ENCODE data around the gene PFKP. TPM values are rescaled to one million over a fixed set of nuclear protein-coding genes. Genes with fewer than 3 reads are reported as not detected.
A peak's percentile ranks its signal among the peaks of the same experiment; 100 is the strongest.

Gene PFKP
- total RNA-seq, 1 donor from 2014 or later = 52.3 TPM

GRCh38 chr10:3136763-3137611 lies 69.6 kb downstream of the PFKP start:
- H3K9me3 Mint-ChIP-seq (ENCODE audit: unreplicated experiment) = no peaks in the 10 kb centered on the region
- H3K4me1 Mint-ChIP-seq (ENCODE audit: unreplicated experiment) = no peaks in the 10 kb centered on the region
- H3K36me3 Mint-ChIP-seq (ENCODE audit: low read depth, unreplicated experiment) = peaks cover 36% of the 10 kb centered on the region
- no peak overlapping the region for H3K27ac Mint-ChIP-seq (ENCODE audit: unreplicated experiment)
- no peaks in the 10 kb centered on the region for H3K27me3 Mint-ChIP-seq (ENCODE audit: unreplicated experiment)
- H3K4me3 Mint-ChIP-seq (ENCODE audit: unreplicated experiment) = peak overlapping the region; percentile 42
- DNase-seq (ENCODE audit: low spot score) = no peak
- TF ChIP-seq, protein P1, sequence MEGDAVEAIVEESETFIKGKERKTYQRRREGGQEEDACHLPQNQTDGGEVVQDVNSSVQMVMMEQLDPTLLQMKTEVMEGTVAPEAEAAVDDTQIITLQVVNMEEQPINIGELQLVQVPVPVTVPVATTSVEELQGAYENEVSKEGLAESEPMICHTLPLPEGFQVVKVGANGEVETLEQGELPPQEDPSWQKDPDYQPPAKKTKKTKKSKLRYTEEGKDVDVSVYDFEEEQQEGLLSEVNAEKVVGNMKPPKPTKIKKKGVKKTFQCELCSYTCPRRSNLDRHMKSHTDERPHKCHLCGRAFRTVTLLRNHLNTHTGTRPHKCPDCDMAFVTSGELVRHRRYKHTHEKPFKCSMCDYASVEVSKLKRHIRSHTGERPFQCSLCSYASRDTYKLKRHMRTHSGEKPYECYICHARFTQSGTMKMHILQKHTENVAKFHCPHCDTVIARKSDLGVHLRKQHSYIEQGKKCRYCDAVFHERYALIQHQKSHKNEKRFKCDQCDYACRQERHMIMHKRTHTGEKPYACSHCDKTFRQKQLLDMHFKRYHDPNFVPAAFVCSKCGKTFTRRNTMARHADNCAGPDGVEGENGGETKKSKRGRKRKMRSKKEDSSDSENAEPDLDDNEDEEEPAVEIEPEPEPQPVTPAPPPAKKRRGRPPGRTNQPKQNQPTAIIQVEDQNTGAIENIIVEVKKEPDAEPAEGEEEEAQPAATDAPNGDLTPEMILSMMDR (IDR thresholded peaks at IDR 0.05; ENCODE audit: unreplicated experiment) = no peak

DNA sequence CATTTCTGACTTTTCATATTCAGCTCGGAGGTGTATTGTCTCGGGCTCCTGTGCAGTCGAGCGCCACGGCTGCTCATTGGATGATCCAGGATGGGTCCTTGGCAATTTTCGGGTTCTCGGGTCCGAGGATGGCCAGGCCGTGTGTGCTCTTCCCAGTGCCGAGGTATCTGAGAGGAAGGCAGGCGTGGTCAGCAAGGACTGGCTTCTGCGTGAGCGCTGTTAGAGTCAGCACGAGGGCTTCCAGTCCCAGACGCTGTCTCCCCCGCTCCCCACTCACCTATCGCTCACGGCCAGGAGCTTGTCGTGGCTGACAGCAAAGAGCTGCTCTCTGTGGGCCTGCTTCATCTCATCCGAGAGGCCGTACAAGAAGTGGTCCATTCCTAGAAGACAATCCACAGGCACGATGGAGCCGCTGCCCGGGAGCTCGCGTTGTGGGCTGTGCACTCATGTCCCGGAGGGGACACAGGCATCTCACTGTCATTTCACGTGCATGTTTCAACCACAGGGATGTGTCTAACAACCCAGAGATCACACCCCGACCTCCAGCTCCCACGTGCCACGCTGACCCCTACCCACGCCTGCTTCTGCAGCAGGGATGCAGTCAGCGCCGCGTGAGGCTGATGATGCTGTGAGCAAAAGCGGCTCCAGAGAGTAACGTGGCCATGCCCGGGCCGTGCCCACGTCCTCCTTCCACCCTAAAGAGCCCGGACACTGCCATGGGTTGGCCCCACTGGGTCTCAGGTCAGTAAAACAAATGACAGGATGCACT lies 70.8 kb downstream of the PFKP start:
- H3K27ac Mint-ChIP-seq (ENCODE audit: unreplicated experiment) = no peak overlapping the region
- H3K4me3 Mint-ChIP-seq (ENCODE audit: unreplicated experiment) = no peak overlapping the region
- no peaks in the 10 kb centered on the region for H3K4me1 Mint-ChIP-seq (ENCODE audit: unreplicated experiment)
- no peaks in the 10 kb centered on the region for H3K9me3 Mint-ChIP-seq (ENCODE audit: unreplicated experiment)
- H3K36me3 Mint-ChIP-seq (ENCODE audit: low read depth, unreplicated experiment) = peaks cover 35% of the 10 kb centered on the region
- no peaks in the 10 kb centered on the region for H3K27me3 Mint-ChIP-seq (ENCODE audit: unreplicated experiment)
- TF ChIP-seq, protein P1 (IDR thresholded peaks at IDR 0.05; ENCODE audit: unreplicated experiment) = no peak
- DNase-seq (ENCODE audit: low spot score) = no peak

DNA sequence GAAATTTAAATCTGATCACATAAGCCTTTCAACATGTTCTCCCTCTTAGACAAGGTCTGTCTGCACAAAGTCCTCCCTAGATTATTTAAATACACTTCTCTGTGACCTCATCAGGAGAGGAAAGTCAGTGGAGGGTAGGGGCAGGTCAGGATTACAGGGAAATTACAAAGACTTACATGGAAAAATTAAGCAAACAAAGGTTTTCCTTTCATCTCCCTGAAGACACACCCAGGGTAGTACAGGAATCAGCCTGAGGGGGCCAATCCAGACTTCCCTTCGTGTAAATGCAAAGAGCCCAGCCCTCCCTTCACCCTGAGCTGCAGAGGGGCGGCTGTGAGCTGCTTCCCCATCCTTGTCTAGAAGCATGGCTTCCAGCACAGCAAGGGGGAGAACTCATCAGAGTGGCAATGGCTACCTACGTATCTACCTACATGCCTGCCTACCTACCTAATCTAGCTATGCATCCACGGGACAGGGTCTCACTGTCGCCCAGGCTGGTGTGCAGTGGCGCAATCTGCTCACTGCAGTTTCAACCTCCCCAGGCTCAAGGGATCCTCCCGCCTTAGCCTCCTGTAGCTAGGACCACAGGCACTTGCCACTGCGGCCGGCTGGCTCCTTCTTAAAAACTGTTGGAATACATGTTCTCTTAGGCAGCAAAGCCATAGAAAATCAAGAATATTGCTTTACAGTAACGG lies 72.0 kb downstream of the PFKP start:
- Mint-ChIP-seq H3K4me3 (ENCODE audit: unreplicated experiment) (no peak overlapping the region), H3K4me1 (ENCODE audit: unreplicated experiment) (no peaks in the 10 kb centered on the region), H3K27ac (ENCODE audit: unreplicated experiment) (no peak overlapping the region), H3K36me3 (ENCODE audit: low read depth, unreplicated experiment) (peaks cover 46% of the 10 kb centered on the region), H3K27me3 (ENCODE audit: unreplicated experiment) (no peaks in the 10 kb centered on the region), H3K9me3 (ENCODE audit: unreplicated experiment) (no peaks in the 10 kb centered on the region)
- no peak for DNase-seq (ENCODE audit: low spot score)
- TF ChIP-seq, protein P1 (IDR thresholded peaks at IDR 0.05; ENCODE audit: unreplicated experiment) = peak; percentile 13

GRCh38 chr10:3140280-3140679 lies 72.9 kb downstream of the PFKP start:
- DNase-seq (ENCODE audit: low spot score) = no peak
- TF ChIP-seq, protein P1 (IDR thresholded peaks at IDR 0.05; ENCODE audit: unreplicated experiment) = no peak
- Mint-ChIP-seq H3K4me3 (ENCODE audit: unreplicated experiment) (no peak overlapping the region), H3K9me3 (ENCODE audit: unreplicated experiment) (no peaks in the 10 kb centered on the region), H3K36me3 (ENCODE audit: low read depth, unreplicated experiment) (peaks cover 41% of the 10 kb centered on the region), H3K27ac (ENCODE audit: unreplicated experiment) (peak overlapping the region; percentile 18), H3K27me3 (ENCODE audit: unreplicated experiment) (no peaks in the 10 kb centered on the region), H3K4me1 (ENCODE audit: unreplicated experiment) (no peaks in the 10 kb centered on the region)

Data from endothelial cell (in vitro differentiated cells).